Measurements from ENCODE around the gene NSDHL.

The NSDHL gene

GRCh38 chrX:152881289-152881688 lies 50.4 kb downstream of the NSDHL start:
- Histone ChIP-seq H3K27ac (replicated peaks) (no peak overlapping the region), H3K27me3 (ENCODE audit: insufficient read depth, poor library complexity, severe bottlenecking) (no peaks in the 10 kb centered on the region), H3K4me3 (replicated peaks; ENCODE audit: insufficient read depth, low read length) (no peak overlapping the region)
- TF ChIP-seq SPI1 (IDR thresholded peaks at IDR 0.05; ENCODE audit: borderline replicate concordance, low read depth) (no peak), GABPA (IDR thresholded peaks at IDR 0.05; ENCODE audit: low read depth) (no peak), POLR2AphosphoS5 (IDR thresholded peaks at IDR 0.05; ENCODE audit: low read depth) (no peak)
- TF ChIP-seq, protein P1, sequence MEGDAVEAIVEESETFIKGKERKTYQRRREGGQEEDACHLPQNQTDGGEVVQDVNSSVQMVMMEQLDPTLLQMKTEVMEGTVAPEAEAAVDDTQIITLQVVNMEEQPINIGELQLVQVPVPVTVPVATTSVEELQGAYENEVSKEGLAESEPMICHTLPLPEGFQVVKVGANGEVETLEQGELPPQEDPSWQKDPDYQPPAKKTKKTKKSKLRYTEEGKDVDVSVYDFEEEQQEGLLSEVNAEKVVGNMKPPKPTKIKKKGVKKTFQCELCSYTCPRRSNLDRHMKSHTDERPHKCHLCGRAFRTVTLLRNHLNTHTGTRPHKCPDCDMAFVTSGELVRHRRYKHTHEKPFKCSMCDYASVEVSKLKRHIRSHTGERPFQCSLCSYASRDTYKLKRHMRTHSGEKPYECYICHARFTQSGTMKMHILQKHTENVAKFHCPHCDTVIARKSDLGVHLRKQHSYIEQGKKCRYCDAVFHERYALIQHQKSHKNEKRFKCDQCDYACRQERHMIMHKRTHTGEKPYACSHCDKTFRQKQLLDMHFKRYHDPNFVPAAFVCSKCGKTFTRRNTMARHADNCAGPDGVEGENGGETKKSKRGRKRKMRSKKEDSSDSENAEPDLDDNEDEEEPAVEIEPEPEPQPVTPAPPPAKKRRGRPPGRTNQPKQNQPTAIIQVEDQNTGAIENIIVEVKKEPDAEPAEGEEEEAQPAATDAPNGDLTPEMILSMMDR (IDR thresholded peaks at IDR 0.05; ENCODE audit: insufficient read depth, low read length): no peak
- TF ChIP-seq, protein P2, sequence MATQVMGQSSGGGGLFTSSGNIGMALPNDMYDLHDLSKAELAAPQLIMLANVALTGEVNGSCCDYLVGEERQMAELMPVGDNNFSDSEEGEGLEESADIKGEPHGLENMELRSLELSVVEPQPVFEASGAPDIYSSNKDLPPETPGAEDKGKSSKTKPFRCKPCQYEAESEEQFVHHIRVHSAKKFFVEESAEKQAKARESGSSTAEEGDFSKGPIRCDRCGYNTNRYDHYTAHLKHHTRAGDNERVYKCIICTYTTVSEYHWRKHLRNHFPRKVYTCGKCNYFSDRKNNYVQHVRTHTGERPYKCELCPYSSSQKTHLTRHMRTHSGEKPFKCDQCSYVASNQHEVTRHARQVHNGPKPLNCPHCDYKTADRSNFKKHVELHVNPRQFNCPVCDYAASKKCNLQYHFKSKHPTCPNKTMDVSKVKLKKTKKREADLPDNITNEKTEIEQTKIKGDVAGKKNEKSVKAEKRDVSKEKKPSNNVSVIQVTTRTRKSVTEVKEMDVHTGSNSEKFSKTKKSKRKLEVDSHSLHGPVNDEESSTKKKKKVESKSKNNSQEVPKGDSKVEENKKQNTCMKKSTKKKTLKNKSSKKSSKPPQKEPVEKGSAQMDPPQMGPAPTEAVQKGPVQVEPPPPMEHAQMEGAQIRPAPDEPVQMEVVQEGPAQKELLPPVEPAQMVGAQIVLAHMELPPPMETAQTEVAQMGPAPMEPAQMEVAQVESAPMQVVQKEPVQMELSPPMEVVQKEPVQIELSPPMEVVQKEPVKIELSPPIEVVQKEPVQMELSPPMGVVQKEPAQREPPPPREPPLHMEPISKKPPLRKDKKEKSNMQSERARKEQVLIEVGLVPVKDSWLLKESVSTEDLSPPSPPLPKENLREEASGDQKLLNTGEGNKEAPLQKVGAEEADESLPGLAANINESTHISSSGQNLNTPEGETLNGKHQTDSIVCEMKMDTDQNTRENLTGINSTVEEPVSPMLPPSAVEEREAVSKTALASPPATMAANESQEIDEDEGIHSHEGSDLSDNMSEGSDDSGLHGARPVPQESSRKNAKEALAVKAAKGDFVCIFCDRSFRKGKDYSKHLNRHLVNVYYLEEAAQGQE (IDR thresholded peaks at IDR 0.05; ENCODE audit: insufficient replicate concordance, low read depth): no peak
- no peak for DNase-seq (ENCODE audit: low read depth in 1 of 2, low spot score in 1 of 2)

DNA sequence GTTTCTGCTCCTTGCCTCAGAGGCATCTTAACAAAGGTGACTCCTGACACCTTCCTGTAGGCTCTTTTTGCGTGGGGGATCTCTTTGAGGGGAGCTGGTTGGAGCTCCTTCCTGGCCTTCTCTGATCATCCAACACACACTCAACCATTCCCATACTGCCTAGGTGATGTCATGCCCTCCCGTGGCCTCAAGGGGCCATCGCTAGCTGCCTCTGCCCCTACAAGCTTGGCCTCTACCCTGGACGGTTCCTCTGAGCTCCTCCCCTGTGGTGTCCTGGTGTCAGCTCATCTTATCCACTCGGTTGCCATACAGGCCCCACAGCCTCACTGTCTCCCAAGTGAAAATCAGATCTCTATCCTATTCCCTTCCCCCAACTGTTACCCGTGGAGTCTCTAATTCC lies 53.3 kb downstream of the NSDHL start:
- no peak for DNase-seq (ENCODE audit: low read depth in 1 of 2, low spot score in 1 of 2)
- H3K27ac ChIP-seq (replicated peaks): no peak overlapping the region
- TF ChIP-seq, protein P1 (IDR thresholded peaks at IDR 0.05; ENCODE audit: insufficient read depth, low read length): no peak
- no peak for TF ChIP-seq POLR2AphosphoS5 (IDR thresholded peaks at IDR 0.05; ENCODE audit: low read depth)
- TF ChIP-seq, protein P2 (IDR thresholded peaks at IDR 0.05; ENCODE audit: insufficient replicate concordance, low read depth): no peak
- H3K4me3 ChIP-seq (replicated peaks; ENCODE audit: insufficient read depth, low read length): no peak overlapping the region
- peaks cover 5% of the 10 kb centered on the region for H3K27me3 ChIP-seq (ENCODE audit: insufficient read depth, poor library complexity, severe bottlenecking)

DNA sequence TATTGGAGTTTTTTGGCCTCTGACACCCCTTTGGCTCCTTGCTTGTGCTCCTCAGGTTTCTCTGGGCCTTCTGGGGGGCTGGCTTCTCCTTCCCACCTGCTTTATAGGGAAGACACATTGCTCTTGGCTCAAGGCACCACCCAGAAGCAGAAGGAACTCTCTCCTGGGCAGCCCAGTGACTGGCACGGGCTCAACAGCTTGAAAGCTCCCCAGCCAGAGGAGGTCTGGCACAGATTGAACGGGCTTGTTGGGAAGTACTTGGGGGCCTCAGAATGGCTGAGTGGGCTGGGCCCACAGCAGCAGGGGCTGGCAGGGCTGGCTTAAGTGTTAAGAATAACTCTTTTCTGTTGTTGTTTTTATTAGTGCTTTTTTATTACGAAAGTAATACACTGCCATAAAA lies 55.9 kb downstream of the NSDHL start:
- Histone ChIP-seq H3K4me3 (replicated peaks; ENCODE audit: insufficient read depth, low read length) (no peak overlapping the region), H3K27me3 (ENCODE audit: insufficient read depth, poor library complexity, severe bottlenecking) (peaks cover 6% of the 10 kb centered on the region), H3K27ac (replicated peaks) (no peak overlapping the region)
- no peak for DNase-seq (ENCODE audit: low read depth in 1 of 2, low spot score in 1 of 2)
- TF ChIP-seq SPI1 (IDR thresholded peaks at IDR 0.05; ENCODE audit: borderline replicate concordance, low read depth) (no peak), GABPA (IDR thresholded peaks at IDR 0.05; ENCODE audit: low read depth) (no peak), POLR2AphosphoS5 (IDR thresholded peaks at IDR 0.05; ENCODE audit: low read depth) (no peak)
- TF ChIP-seq, protein P1 (IDR thresholded peaks at IDR 0.05; ENCODE audit: insufficient read depth, low read length): no peak
- TF ChIP-seq, protein P2 (IDR thresholded peaks at IDR 0.05; ENCODE audit: insufficient replicate concordance, low read depth): no peak

Measured in HL-60 (cell line).